Glomerular endothelial cell (primary cell): ENCODE data around the gene GCK. TPM values are rescaled to one million over a fixed set of nuclear protein-coding genes. Genes with fewer than 3 reads are reported as not detected.

Experiments
- DNase-seq: peaks from one replicate; pipeline ENCODE4 v3.0.0-alpha.2; 2011; ENCODE audit warnings: low read depth, low spot score; ENCODE audit errors: extremely low read depth
- total RNA-seq: library from RNA; depleted of rRNA; stranded (reverse); fragments of >200 nt; gene quantifications from 2 replicates; pipeline ENCODE4 v1.2.3, GENCODE V29; 2015

GCK gene
- total RNA-seq, 1 donor from 2014 or later: 0.41 TPM

GRCh38 chr7:44223362-44224079, 34.3 kb upstream of the GCK start:
- no peak for DNase-seq

GRCh38 chr7:44222776-44223261, 33.6 kb upstream of the GCK start:
- no peak for DNase-seq

GRCh38 chr7:44222074-44222473, 32.8 kb upstream of the GCK start:
- no peak for DNase-seq

GRCh38 chr7:44221231-44221791, 32.1 kb upstream of the GCK start:
- no peak for DNase-seq

GRCh38 chr7:44220358-44221112, 31.3 kb upstream of the GCK start:
- DNase-seq: no peak

- DNase-seq: no peak
Observed at GRCh38 chr7:44220046-44220357, 30.8 kb upstream of the GCK start.

GRCh38 chr7:44219371-44220045, 30.3 kb upstream of the GCK start:
- no peak for DNase-seq

GRCh38 chr7:44218418-44219201, 29.4 kb upstream of the GCK start:
- DNase-seq: no peak

- DNase-seq: no peak
Observed at GRCh38 chr7:44217852-44218402, 28.7 kb upstream of the GCK start.

- no peak for DNase-seq
Observed at GRCh38 chr7:44217223-44217714, 28.0 kb upstream of the GCK start.

- DNase-seq: no peak
Observed at GRCh38 chr7:44216521-44217222, 27.4 kb upstream of the GCK start.

- DNase-seq: no peak
Observed at GRCh38 chr7:44216019-44216418, 26.8 kb upstream of the GCK start.

GRCh38 chr7:44215531-44215930, 26.3 kb upstream of the GCK start:
- DNase-seq: no peak

- DNase-seq: no peak
Observed at GRCh38 chr7:44213877-44214388, 24.7 kb upstream of the GCK start.

- no peak for DNase-seq
Observed at GRCh38 chr7:44213206-44213876, 24.1 kb upstream of the GCK start.

- no peak for DNase-seq
Observed at GRCh38 chr7:44212581-44213184, 23.4 kb upstream of the GCK start.

- DNase-seq: no peak
Observed at GRCh38 chr7:44212018-44212417, 22.8 kb upstream of the GCK start.

- DNase-seq: no peak
Observed at GRCh38 chr7:44211126-44211675, 22.0 kb upstream of the GCK start.
